HepG2 (cell line): ENCODE measurements around the gene OSBPL8. TPM values are rescaled to one million over a fixed set of nuclear protein-coding genes. Genes with fewer than 3 reads are reported as not detected.
A peak's percentile ranks its signal among the peaks of the same experiment; 100 is the strongest.

ENCODE experiments used
- ATAC-seq: fragments of 200-7000 bp; cut with Tn5 transposase; 3 replicates; pipeline ENCODE4 v1.9.1; 2020; ENCODE audit warnings: mild to moderate bottlenecking, moderate library complexity
- BruUV-seq: library from RNA; stranded (reverse); fragments of 400-500 nt; replicated peaks from 2 replicates; lab custom pipeline; 2021; lab: Mats Ljungman, UMichigan
- CTCF ChIA-PET: fragments of 300-600 bp; formaldehyde crosslinking; extraction: SDS; loops from one replicate; lab custom pipeline; 2021; ENCODE audit warnings: low total read pairs, inconsistent platforms, low intra/inter-chr PET ratio; lab: Yijun Ruan, JAX
- POLR2A ChIA-PET: fragments of 350-600 bp; sonication (Branson Sonifier 250); formaldehyde crosslinking; loops from one replicate; lab custom pipeline; 2020; ENCODE audit warnings: antibody characterized with exemption, inconsistent platforms; lab: Yijun Ruan, JAX
- DNase-seq: peaks from one replicate; pipeline ENCODE4 v3.0.0-alpha.2; 2015; ENCODE audit warnings: low spot score
- FAIRE-seq: peaks from 3 replicates; lab custom pipeline; 2011; peaks lifted over from hg19 to GRCh38; lab: Jason Lieb, UNC
- H2AFZ ChIP-seq: one replicate; pipeline ENCODE4 v1.6.1; 2011; ENCODE audit warnings: low read length, inconsistent platforms
- H3K27ac ChIP-seq: fragments of 300-600 bp; 3 replicates; pipeline ENCODE4 v1.8.0; 2011; ENCODE audit warnings: mixed run types, mild to moderate bottlenecking, mixed read lengths, low read length, inconsistent platforms; ENCODE audit not compliant: insufficient read depth; ENCODE audit errors: extremely low read length
- H3K27me3 ChIP-seq, 2 experiments: fragments of 200-600 bp in 1 of 2; 2 replicates in 1 of 2; 3 replicates in 1 of 2; pipeline versions ENCODE4 v1.6.0 to v1.8.0; 2011; ENCODE audit warnings: low read length in 2 of 2, mild to moderate bottlenecking in 2 of 2, moderate library complexity in 2 of 2, inconsistent platforms in 1 of 2; ENCODE audit not compliant: insufficient read depth in 2 of 2, control insufficient read depth in 1 of 2
- H3K36me3 ChIP-seq, 2 experiments: fragments of 200-600 bp in 1 of 2; replicated peaks in 1 of 2; 2 replicates in 1 of 2; 3 replicates in 1 of 2; pipeline versions ENCODE4 v1.5.1 to v1.8.0; 2011; ENCODE audit warnings: low read length in 2 of 2, inconsistent platforms in 1 of 2; ENCODE audit not compliant: insufficient read depth in 2 of 2, control insufficient read depth in 1 of 2
- H3K4me1 ChIP-seq: 2 replicates; pipeline ENCODE4 v1.5.1; 2012; ENCODE audit warnings: low read length, inconsistent platforms; ENCODE audit not compliant: insufficient read depth
- H3K4me2 ChIP-seq: 2 replicates; pipeline ENCODE4 v1.6.0; 2011; ENCODE audit warnings: low read depth, low read length, inconsistent platforms
- H3K4me3 ChIP-seq, 3 experiments: fragments of 200-600 bp in 1 of 3; sonication (generic), shearing (Covaris generic) in 1 of 3; replicated peaks in 1 of 3; 2 replicates each; pipeline ENCODE4 v1.5.1; 2011 to 2016; ENCODE audit warnings: low read length in 3 of 3, inconsistent platforms in 2 of 3, low read depth in 2 of 3, mild to moderate bottlenecking in 2 of 3, control low read depth in 1 of 3, mixed read lengths in 1 of 3; ENCODE audit not compliant: insufficient read depth in 1 of 3
- H3K79me2 ChIP-seq: one replicate; pipeline ENCODE4 v1.6.1; 2011; ENCODE audit warnings: low read length, inconsistent platforms; ENCODE audit not compliant: insufficient read depth
- H3K9ac ChIP-seq: 2 replicates; pipeline ENCODE4 v1.6.0; 2011; ENCODE audit warnings: mild to moderate bottlenecking, low read depth, low read length, inconsistent platforms; ENCODE audit not compliant: insufficient read depth
- H3K9me3 ChIP-seq: 2 replicates; pipeline ENCODE4 v1.5.1; 2012; ENCODE audit warnings: mild to moderate bottlenecking, low read length
- H4K20me1 ChIP-seq: 2 replicates; pipeline ENCODE4 v1.6.0; 2011; ENCODE audit warnings: inconsistent platforms, mild to moderate bottlenecking, low read length, moderate library complexity; ENCODE audit not compliant: insufficient read depth
- ATF7-NPFF ChIP-seq: sonication (generic); formaldehyde crosslinking; IDR thresholded peaks from 2 replicates; pipeline ENCODE4 v1.8.1; 2023; ENCODE audit warnings: mild to moderate bottlenecking, low read depth, missing genetic modification reagents, moderate library complexity
- KMT2A ChIP-seq: sonication (generic); formaldehyde crosslinking; IDR thresholded peaks from 2 replicates; pipeline ENCODE4 v1.4.0; 2020; ENCODE audit warnings: missing genetic modification reagents
- MTF1 ChIP-seq: sonication (generic); formaldehyde crosslinking; IDR thresholded peaks from 2 replicates; pipeline ENCODE4 v1.5.0; 2020; ENCODE audit warnings: missing genetic modification reagents
- MYNN ChIP-seq: sonication (generic); formaldehyde crosslinking; IDR thresholded peaks from 2 replicates; pipeline ENCODE4 v1.4.0; 2020; ENCODE audit warnings: mild to moderate bottlenecking, low read depth, missing genetic modification reagents
- RFX3 ChIP-seq: IDR thresholded peaks from 2 replicates; pipeline ENCODE4 v1.6.1; 2016; ENCODE audit warnings: missing biosample characterization, missing genetic modification reagents
- RNF2 ChIP-seq: fragments of 450-650 bp; conservative IDR thresholded peaks from 2 replicates; pipeline ENCODE4 v1.6.1; 2016; ENCODE audit warnings: low read depth
- TFAP4 ChIP-seq: sonication (generic); IDR thresholded peaks from 2 replicates; pipeline ENCODE4 v1.6.1; 2016; ENCODE audit warnings: low read depth, borderline replicate concordance
- TGIF2 ChIP-seq: IDR thresholded peaks from 2 replicates; pipeline ENCODE4 v1.6.1; 2016; ENCODE audit warnings: control low read depth, missing compliant biosample characterization
- TRIM22 ChIP-seq: fragments of 450-650 bp; IDR thresholded peaks from 2 replicates; pipeline ENCODE4 v1.6.1; 2017
- ZNF17 ChIP-seq: sonication (generic); formaldehyde crosslinking; IDR thresholded peaks from 2 replicates; pipeline ENCODE4 v1.5.0; 2020; ENCODE audit warnings: mild to moderate bottlenecking, missing genetic modification reagents
- ZNF451 ChIP-seq: sonication (generic); formaldehyde crosslinking; IDR thresholded peaks from 2 replicates; pipeline ENCODE4 v1.5.0; 2020; ENCODE audit warnings: mild to moderate bottlenecking, missing genetic modification reagents
- ZNF496 ChIP-seq: sonication (generic); formaldehyde crosslinking; IDR thresholded peaks from 2 replicates; pipeline ENCODE4 v1.8.1; 2023; ENCODE audit warnings: mild to moderate bottlenecking, moderate library complexity, missing genetic modification reagents; ENCODE audit not compliant: insufficient replicate concordance
- ZNF616 ChIP-seq: sonication (generic); formaldehyde crosslinking; IDR thresholded peaks from 2 replicates; pipeline ENCODE4 v1.5.0; 2020; ENCODE audit warnings: low read depth, mild to moderate bottlenecking, missing genetic modification reagents
- ZNF710 ChIP-seq: sonication (generic); formaldehyde crosslinking; IDR thresholded peaks from 2 replicates; pipeline ENCODE4 v1.5.0; 2020; ENCODE audit warnings: mild to moderate bottlenecking, missing genetic modification reagents, borderline replicate concordance
- ZNF780A ChIP-seq: sonication (generic); formaldehyde crosslinking; IDR thresholded peaks from 2 replicates; pipeline ENCODE4 v1.8.0; 2022; ENCODE audit warnings: mild to moderate bottlenecking, missing genetic modification reagents, moderate library complexity
- ZSCAN20 ChIP-seq: sonication (generic); formaldehyde crosslinking; IDR thresholded peaks from 2 replicates; pipeline ENCODE4 v1.4.0; 2020; ENCODE audit warnings: missing genetic modification reagents, mild to moderate bottlenecking, borderline replicate concordance
- ZSCAN22 ChIP-seq: sonication (generic); formaldehyde crosslinking; IDR thresholded peaks from 2 replicates; pipeline ENCODE4 v1.4.0; 2020; ENCODE audit warnings: mild to moderate bottlenecking, missing genetic modification reagents
- WGBS: methylation state at CpG from one replicate; pipeline ENCODE4 v1.1.6; 2017; ENCODE audit warnings: low lambda C conversion rate; 5-methylcytosine and 5-hydroxymethylcytosine counted together
- in situ Hi-C: cut with HindIII; loops from 2 replicates; pipeline ENCODE4 v1.10.0; 2017; ENCODE audit warnings: low pct_unique_long_range_greater_than_20kb; ENCODE audit not compliant: extremely low pct_ligation_motif_present
- intact Hi-C: fragments of 100-400 bp; cut with micrococcal nuclease; formaldehyde crosslinking; loops from one replicate; pipeline ENCODE4 v1.10.0; 2022; ENCODE audit not compliant: unreplicated experiment
- polyA plus RNA-seq, 8 experiments: library from polyadenylated mRNA; depleted of rRNA in 3 of 8; stranded (reverse) in 7 of 8; unstranded in 1 of 8; fragments of >200 nt; fragmentation: Illumina TruSeq in 4 of 8; extraction: Trizol in 4 of 8; gene quantifications; 2 replicates each; pipeline versions ENCODE4 v1.2.1 to v1.2.3, GENCODE V29; 2011 to 2016; ENCODE audit warnings: low read depth in 4 of 8, missing spikeins in 1 of 8, mixed read lengths in 1 of 8; ENCODE audit not compliant: insufficient read depth in 1 of 8
- total RNA-seq, 5 experiments: library from RNA; depleted of rRNA; stranded (reverse); fragments of >200 nt; fragmentation: Illumina TruSeq; extraction: Trizol; gene quantifications; 2 replicates each; pipeline ENCODE4 v1.2.3, GENCODE V29; 2016; ENCODE audit warnings: low read depth in 1 of 5

The OSBPL8 gene
- total and polyA plus RNA-seq, 2 of the 13 experiments (the other 11 are each of a cell fraction or from before 2014, with no cell fraction given), result 11.0 to 33.9 TPM

- 0 out of 2 replicates have a peak, but pooled peaks have one; percentile 42 for TF ChIP-seq ZSCAN20 (CRISPR knock-in tag)
- TF ChIP-seq ZNF496, result no peak
- 0 out of 2 replicates have a peak, but pooled peaks have one; percentile 2 for TF ChIP-seq TGIF2 (CRISPR knock-in tag)
- no peak for TF ChIP-seq ZNF451
- no peak for TF ChIP-seq TRIM22
- TF ChIP-seq MTF1 (CRISPR knock-in tag), result 0 out of 2 replicates have a peak, but pooled peaks have one; percentile 41
- TF ChIP-seq ZNF17 (CRISPR knock-in tag), result no peak
- no peak for TF ChIP-seq RNF2
- no peak for TF ChIP-seq RFX3 (CRISPR knock-in tag)
- TF ChIP-seq MYNN (CRISPR knock-in tag), result no peak; the same call in 1 of the 2 replicates
- TF ChIP-seq ZNF780A (CRISPR knock-in tag), result 0 out of 2 replicates have a peak, but pooled peaks have one; percentile 17
Measured at GRCh38 chr12:76560086-76560491, 518 bp upstream of the OSBPL8 start (continued).

- Histone ChIP-seq H4K20me1 (no peaks in the 10 kb centered on the region), H3K4me3 (peak overlapping the region; percentile 82 to 100 (median 96)), H3K27me3 (no peaks in the 10 kb centered on the region; a peak in 1 of 5 replicates), H3K4me1 (peaks cover 24% of the 10 kb centered on the region), H3K9me3 (no peaks in the 10 kb centered on the region), H3K79me2 (peaks cover 41% of the 10 kb centered on the region), H2AFZ (no peak overlapping the region), H3K36me3 (no peaks in the 10 kb centered on the region), H3K27ac (peak overlapping the region; percentile 94), H3K9ac (peak overlapping the region; percentile 93), H3K4me2 (peak overlapping the region; percentile 93)
- ATAC-seq (peak; percentile 76), DNase-seq (peak; percentile 27), FAIRE-seq (no peak)
- no TSS peak for BruUV-seq
- WGBS, result 0% methylated on average over 18 of the region's 33 CpGs
- POLR2A ChIA-PET, result interaction anchor here (1.1 to 2.5 kb wide), 5 partner anchors 8 to 527 kb away, joined by 3 to 12 read pairs (median 5); partner anchors contain the start of gene PHLDA1
- CTCF ChIA-PET, result no interaction called here
- intact Hi-C loops, result loop anchor here (2.0 kb wide), 1 partner anchor 28 kb away; no protein-coding TSS in a partner anchor
- in situ Hi-C loops, result no loop called here
- TF ChIP-seq KMT2A (CRISPR knock-in tag) (peak; percentile 41; the same call in 1 of the 2 replicates), ZSCAN22 (no peak), TFAP4 (no peak), ATF7-NPFF (CRISPR knock-in tag) (no peak), ZNF616 (CRISPR knock-in tag) (0 out of 2 replicates have a peak, but pooled peaks have one; percentile 13), ZNF710 (CRISPR knock-in tag) (peak; percentile 40; the same call in 1 of the 2 replicates)
Measured at GRCh38 chr12:76558684-76559399, 729 bp downstream of the OSBPL8 start.
